ENCODE results near the gene TPST2. TPM values are rescaled to one million over a fixed set of nuclear protein-coding genes. Genes with fewer than 3 reads are reported as not detected.

Gene TPST2
- total and polyA plus RNA-seq, 2 donors (not counting 3 experiments of a cell fraction or from before 2014, with no cell fraction given) = 49.4 to 121 TPM

GRCh38 chr22:26579331-26579886 is 10.5 kb downstream of the TPST2 start:
- no peaks in the 10 kb centered on the region for H3K9me3 ChIP-seq (replicated peaks; ENCODE audit: control insufficient read depth, insufficient read depth, low read length)
- TF ChIP-seq POLR2A (IDR thresholded peaks at IDR 0.05; ENCODE audit: low read depth, low read length) (no peak), MYC (IDR thresholded peaks at IDR 0.05; ENCODE audit: low read depth, low read length) (no peak), POLR2AphosphoS5 (IDR thresholded peaks at IDR 0.05; ENCODE audit: insufficient read depth, low read depth, low read length) (no peak), EZH2 (IDR thresholded peaks at IDR 0.05; ENCODE audit: borderline replicate concordance, low read depth, low read length, severe bottlenecking) (no peak), GATA2 (IDR thresholded peaks at IDR 0.05; ENCODE audit: insufficient read depth, insufficient read length, low read depth, low read length) (no peak), JUN (IDR thresholded peaks at IDR 0.05; ENCODE audit: borderline replicate concordance, insufficient read depth, insufficient read length, low read depth) (no peak), FOS (IDR thresholded peaks at IDR 0.05; ENCODE audit: borderline replicate concordance, insufficient read depth, low read length) (no peak), MAX (IDR thresholded peaks at IDR 0.05; ENCODE audit: insufficient read depth, insufficient read length) (no peak), CTCF (IDR thresholded peaks at IDR 0.05; ENCODE audit: extremely low read depth in 1 of 2, insufficient read depth in 1 of 2, low read depth in 1 of 2, low read length in 2 of 2) (no peak)
- no peak overlapping the region for H3K4me2 ChIP-seq (ENCODE audit: insufficient read depth, low read length)
- H3K4me1 ChIP-seq (ENCODE audit: control insufficient read depth, extremely low read depth, insufficient read depth, low read length) = peaks cover 7% of the 10 kb centered on the region
- FAIRE-seq (no peak), DNase-seq (ENCODE audit: low read depth, low spot score) (no peak)
- no peak overlapping the region for H3K4me3 ChIP-seq (replicated peaks in 1 of 3; ENCODE audit: insufficient read depth in 1 of 3, low read depth in 1 of 3, low read length in 3 of 3)
- H3K27me3 ChIP-seq (ENCODE audit: control insufficient read depth in 2 of 2, insufficient read depth in 2 of 2, low read length in 2 of 2) = no peaks in the 10 kb centered on the region
- H2AFZ ChIP-seq (ENCODE audit: low read depth, low read length) = no peak overlapping the region
- ChIA-PET POLR2A (no interaction called here), CTCF (no interaction called here)
- no TSS peak for BruUV-seq (replicated peaks)
- no peak overlapping the region for H3K27ac ChIP-seq (ENCODE audit: insufficient read depth, low read depth, low read length)
- no peak overlapping the region for H3K9ac ChIP-seq (replicated peaks; ENCODE audit: extremely low read depth, insufficient read depth, low read length)
- H4K20me1 ChIP-seq (replicated peaks; ENCODE audit: control insufficient read depth, extremely low read depth, insufficient read depth, low read length) = peaks cover 7% of the 10 kb centered on the region
- H3K36me3 ChIP-seq (ENCODE audit: control insufficient read depth in 2 of 2, extremely low read depth in 1 of 2, insufficient read depth in 2 of 2, low read length in 2 of 2) = peaks cover 0 to 8% of the 10 kb centered on the region in 2 experiments
- no peaks in the 10 kb centered on the region for H3K9me1 ChIP-seq (replicated peaks; ENCODE audit: control insufficient read depth, extremely low read depth, insufficient read depth, low read length)
- H3K79me2 ChIP-seq (ENCODE audit: control insufficient read depth, insufficient read depth, low read length) = peaks cover 28% of the 10 kb centered on the region
- intact Hi-C loops (cut with micrococcal nuclease) (no loop called here), dilution Hi-C loops (cut with MboI; ENCODE audit: extremely low pct_ligation_motif_present, low sequenced_read_pairs) (no loop called here)
